ENCODE measurements around the gene ADD2.

ADD2 gene

DNA sequence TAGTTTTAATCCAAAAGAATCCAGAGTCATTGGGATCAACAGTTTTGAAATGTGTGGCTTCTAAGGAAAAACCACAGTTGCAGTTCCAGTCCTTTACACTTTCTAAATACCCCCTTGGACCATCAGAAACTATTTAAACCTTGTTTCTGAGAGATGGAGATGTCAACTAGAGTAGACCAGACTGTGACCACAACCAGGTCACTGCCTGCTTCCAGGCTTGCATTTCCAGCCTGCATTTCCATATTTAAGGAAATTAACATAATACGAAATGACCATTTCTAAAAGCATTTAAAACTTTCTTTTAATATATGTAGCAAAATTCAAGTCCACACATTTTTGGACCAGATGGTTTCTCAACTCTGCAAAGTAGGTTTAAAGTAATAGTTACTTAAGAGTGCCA is 38.4 kb downstream of the ADD2 start:
- intact Hi-C loops (cut with DNase I), result no loop called here
- no peak for DNase-seq

DNA sequence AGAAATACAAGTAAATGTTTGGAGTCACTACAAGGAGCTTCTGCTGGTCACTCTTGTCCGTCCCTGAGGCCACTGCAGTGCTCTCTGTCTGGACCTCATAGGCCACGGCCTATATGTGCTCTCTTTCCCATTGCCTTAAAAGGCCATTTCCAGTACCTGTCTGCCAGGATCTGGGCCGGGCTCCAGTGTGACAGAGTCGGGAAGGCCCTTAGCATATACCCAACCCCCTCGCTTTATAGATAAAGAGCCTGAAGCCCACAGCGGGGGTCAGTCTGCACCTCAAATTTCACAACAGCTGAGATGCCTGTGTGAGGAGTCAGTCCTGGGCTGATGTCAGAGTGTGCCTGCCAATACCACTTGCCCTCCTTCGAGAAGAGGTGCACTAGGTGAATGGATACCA is 39.9 kb downstream of the ADD2 start:
- intact Hi-C loops (cut with DNase I), result no loop called here
- DNase-seq, result no peak

DNA sequence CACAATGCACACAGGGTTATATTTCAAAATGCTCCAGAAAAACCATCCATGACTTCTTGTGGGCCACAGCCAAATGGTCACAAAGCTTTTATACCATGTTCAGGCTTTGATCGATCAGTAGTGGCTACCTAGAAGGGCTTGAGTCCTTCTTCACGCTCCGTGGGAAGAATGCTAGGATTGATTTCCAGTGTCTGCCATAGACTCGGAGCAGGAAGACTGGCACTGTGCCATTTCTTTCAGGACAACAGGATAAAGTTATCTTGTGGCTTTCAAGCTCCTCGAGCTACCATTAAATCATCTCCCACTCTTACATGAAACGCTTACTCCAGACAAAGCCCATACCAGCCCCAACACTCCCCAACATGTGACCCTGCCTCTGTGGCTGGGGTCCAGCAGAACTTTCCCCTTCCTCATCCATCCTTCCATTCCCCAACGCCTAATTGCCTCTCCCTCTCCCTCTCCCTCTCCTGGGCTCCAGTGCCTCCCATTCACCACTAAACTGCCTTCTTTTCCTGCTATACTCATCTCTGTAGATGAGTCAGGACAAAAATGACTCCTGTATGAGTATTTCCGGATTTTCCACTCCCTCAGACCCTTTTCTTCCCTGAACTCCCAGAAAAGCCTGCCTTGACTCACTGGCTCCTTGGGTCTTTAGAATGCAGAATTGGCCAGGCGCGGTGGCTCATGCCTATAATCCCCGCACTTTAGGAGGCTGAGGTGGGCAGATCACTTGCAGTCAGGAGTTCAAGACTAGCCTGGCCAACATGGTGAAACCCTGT is 40.9 kb downstream of the ADD2 start:
- intact Hi-C loops (cut with DNase I), result no loop called here
- no peak for DNase-seq

DNA sequence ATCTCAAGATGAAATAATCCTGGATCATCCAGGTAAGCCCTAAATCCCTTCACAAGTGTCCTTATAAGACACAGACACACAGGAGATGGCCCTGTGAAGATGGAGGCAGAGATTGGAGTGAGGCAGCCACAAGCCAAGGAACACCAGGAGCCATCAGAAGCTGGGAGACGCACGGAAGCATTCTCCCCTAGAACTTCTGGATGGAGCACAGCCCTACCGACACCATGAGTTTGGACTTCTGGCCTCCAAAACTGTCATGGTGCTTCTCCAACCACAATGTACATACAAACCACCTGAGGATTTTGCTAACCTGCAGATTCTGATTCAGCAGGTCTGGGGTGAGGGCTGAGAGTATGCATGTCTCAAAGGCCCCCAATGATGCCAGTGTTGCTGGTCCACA is 42.5 kb downstream of the ADD2 start:
- no peak for DNase-seq
- intact Hi-C loops (cut with DNase I), result no loop called here

DNA sequence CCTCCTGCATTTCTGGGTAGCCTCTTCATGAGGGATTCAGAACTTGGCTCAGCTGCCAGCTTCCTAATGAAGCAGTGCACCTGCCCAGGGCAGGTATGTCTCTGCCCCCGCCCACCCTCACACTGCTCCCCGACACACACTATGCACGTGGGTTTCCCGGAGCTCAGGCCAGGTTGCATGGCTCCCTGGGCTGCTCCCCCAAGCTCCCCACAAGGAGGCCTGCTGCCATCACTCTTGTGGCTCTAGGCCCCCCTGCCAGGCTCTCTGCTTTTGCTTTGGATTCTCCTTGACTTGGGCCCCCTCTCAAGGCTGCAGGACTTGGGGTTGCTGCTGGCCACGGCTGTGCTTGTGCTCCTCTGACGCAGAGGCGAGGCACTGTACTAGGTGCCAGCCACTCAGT is 43.6 kb downstream of the ADD2 start:
- DNase-seq, result no peak
- intact Hi-C loops (cut with DNase I), result no loop called here

DNA sequence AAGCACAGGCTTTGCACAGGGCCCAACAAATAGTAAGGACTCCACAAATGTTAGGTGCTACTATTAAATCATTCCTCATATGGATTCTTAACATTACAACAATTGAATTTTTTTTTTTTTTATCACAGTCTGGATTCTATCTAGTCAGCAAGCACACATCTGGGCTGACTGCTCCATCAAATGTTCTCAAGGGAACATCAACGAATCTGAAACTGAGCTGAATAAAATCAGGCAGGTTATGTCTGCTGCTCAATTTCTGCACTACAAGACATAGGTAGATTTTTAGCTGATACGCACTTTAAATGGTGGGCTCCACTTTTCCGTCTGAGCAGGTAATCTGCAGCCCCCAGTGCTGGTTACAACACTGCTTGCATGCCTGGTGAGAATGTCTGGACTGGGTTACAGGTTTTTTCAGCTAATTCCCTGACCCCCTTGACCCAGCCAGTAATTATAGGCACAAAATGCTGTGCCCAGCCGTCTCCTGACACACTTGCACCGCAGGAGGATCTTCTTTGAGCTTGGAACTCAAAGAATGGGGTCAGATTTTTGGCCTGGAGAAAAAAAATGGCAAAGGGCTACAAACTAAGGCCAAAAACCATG is 44.6 kb downstream of the ADD2 start:
- no peak for DNase-seq
- intact Hi-C loops (cut with DNase I), result no loop called here

DNA sequence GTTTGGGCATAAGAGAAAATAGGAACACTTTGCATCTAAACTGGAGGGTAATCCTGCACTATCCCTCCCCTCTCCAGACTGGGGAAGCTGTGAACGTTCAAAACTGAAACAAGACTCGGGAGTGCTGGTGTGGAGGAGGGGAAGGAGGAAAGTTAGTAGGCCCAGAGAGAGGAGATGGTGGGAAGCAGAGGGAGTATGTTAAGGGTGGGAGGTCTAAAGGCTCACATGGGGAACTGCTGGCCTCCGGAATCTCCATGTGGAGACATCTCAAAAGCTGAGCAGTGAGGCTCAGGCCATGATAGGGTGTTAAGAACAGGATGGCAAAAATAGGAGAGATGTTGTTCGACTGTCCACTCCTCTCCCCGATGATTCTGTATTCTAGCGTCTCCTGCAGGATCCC is 47.9 kb downstream of the ADD2 start:
- intact Hi-C loops (cut with DNase I), result no loop called here
- DNase-seq, result no peak

DNA sequence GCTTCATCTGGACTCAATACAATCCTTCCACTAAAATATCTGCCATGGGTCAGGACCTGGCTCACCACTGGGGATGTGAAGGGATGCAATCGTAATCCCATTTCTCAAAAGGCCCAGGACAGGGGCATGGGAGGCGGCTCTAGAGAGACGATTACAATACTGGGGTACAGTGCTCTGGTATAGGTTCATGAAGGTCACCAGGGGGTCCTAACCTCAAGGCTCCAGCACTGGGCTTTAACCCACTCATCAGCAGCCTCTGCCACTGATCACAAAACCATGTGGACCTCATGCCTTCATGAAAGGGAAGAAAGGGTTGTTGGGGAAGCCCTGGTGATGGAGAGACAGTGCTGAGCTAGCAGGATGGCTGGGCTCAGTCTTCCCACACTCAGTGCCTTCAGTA is 48.8 kb downstream of the ADD2 start:
- DNase-seq, result no peak

DNA sequence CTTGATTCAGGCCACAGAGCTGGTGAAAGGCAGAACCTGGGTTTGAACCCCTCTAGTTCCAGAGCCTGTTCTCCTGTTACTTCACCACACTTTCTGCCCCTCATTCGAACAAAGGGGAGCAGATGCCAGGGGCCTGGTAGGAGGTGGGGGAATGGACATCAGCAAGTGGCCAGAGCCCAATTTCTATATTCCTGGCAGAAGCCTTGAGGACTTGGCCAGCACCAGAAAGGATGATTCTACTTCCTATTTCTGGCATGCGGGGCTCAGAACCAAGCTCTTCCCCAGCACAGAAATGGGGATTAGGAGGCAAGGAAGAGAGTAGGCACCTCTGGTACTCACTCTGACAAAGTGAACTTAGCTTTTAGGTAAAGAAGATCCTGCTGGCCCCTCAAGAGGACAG is 49.3 kb downstream of the ADD2 start:
- intact Hi-C loops (cut with DNase I), result no loop called here
- no peak for DNase-seq

More for the DNA sequence above, 48.8 kb downstream of the ADD2 start:
- intact Hi-C loops (cut with DNase I), result no loop called here

DNA sequence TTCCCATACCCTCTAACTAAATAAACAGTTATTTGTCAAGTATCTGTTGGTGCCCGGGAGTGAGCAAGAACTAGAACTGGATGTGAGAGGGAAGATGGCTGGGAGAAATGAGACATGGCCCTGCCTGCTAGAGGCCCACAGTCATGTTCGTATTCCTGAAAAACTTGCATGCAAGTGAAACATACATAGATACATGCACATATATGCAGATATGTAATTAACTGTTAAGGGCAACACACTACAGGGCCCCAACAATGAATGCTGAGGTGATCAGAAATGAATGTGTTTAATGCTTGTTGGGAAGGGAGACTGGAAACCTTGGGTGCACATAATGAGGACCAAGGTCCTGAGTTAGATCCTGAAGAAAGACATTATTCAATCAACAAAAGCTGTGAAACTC is 49.8 kb downstream of the ADD2 start:
- no peak for DNase-seq
- intact Hi-C loops (cut with DNase I), result no loop called here

DNA sequence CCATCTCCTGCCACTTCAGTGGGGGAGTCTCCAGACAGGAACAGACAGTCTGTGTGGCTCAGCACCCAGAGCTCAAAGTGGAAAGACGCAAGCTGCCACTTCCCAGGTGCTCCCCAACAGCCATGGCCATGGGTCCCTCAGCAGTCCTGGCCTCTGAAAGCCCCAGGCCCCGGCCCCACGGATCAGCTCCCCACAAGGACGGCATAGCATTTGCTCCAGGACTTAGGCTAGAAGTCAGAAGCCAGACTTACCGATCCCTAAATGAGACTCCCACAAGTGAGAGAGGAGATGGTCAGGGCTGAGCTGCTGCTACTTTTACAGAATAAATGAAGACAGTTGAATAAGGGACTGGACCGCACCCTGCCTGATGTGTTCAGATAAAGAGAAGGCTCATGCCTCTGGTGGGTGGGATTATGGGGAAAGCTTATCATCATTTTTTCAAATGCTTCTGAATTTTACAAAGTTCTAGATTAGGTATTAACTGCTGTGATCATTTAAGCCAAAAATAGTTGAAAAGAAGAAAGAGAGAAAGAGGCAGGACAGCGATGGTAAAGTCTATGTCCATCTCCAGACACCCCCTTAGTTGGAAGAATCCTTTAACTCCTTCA is 50.5 kb downstream of the ADD2 start:
- peak in 2 of 10 donors; percentile 29 to 85 for DNase-seq
- intact Hi-C loops (cut with DNase I), result no loop called here

DNA sequence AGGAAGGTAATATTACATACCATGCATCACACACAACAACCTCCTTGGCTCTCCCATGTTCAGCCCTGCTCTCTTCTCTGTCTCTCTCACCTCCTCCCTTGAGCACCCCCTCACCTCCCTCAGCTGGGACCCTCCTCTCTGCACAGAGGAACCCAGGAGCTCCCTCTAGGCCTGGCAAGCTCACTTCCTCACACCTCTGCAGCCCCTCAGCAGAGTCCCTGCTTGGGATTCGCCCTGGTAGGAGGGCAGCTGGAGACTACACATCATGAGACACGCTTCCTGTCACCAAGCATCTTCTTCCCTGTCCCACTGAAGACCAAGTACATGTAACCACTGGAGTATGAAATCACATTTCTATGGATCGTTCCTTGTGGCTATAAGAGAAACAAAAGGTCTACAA is 51.0 kb downstream of the ADD2 start:
- DNase-seq, result no peak
- intact Hi-C loops (cut with DNase I), result no loop called here

DNA sequence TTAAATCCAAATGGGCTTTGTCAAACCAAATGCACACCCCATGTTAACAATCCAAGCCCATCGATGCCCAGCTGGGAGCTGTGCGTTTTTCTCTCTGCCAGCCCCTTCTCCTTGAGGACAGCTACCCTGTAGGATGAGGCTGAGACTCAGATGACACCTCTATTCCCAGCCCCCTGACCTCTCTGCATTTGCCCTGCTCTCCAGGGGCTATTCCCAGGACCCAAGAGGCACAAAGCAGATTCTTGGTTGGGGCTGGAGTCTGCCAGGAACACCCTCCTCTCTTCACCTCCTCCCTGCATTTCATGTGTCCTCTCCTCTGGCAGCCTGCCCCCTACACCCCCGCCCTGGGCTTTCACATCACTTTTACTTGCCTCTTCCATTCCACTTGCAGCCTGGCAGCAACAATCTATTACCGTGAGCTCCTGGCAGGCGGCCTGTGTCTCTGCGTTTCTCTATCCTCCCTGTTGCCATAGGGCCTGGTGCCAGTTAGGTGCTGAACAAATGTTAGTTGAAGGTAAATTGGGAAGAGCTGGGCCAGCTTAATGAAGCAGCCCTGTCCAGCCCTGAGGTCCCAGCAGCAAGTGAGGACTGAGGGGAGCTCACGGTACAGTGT is 51.8 kb downstream of the ADD2 start:
- intact Hi-C loops (cut with DNase I), result no loop called here
- DNase-seq, result peak in 8 of 10 donors; percentile 43 to 94 (median 62)

DNA sequence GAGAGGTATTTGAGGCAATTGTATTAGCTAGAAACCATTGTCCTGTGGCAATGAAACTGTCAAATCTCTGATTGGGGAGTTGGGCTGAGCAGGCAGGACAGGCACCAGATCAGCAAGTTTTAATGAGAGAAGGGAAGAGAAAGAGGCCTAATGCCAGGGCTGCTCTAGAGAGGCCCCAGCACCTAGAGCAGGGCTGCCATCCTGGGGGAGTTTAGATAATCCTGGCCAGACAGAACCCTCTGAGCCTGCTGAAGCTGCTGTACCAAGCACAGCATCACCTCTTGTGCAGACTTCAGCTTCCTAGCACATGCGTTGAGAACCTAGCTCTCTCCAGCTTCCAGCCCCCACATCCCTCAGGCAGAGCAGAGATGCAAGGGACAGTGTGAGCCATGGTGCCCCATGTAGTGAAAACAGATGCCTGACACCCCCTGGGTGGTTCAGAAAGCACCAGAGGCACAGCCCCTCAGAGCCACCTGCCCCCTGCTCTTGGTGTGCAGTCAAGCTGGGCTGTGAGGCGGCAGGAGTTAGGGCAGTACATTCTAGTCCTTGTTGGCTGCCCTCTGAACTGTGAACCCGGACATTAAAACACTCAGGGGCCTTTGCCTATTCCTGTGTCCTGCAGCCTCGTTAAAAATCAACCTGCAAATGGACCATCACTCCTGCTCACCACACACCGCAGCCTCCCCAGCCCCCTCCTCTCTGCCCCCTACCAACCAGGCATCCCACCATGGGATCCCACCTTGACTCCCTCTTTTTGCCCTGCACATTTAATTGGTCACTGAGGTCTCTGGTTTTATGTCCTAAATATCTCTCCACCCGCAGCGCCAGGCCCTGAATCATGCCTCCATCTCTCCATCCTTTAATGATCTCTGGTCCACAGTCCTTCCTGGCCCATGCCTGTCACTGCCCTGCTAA is 52.7 kb downstream of the ADD2 start:
- peak in 5 of 10 donors; percentile 37 to 89 (median 83) for DNase-seq
- intact Hi-C loops (cut with DNase I), result no loop called here

DNA sequence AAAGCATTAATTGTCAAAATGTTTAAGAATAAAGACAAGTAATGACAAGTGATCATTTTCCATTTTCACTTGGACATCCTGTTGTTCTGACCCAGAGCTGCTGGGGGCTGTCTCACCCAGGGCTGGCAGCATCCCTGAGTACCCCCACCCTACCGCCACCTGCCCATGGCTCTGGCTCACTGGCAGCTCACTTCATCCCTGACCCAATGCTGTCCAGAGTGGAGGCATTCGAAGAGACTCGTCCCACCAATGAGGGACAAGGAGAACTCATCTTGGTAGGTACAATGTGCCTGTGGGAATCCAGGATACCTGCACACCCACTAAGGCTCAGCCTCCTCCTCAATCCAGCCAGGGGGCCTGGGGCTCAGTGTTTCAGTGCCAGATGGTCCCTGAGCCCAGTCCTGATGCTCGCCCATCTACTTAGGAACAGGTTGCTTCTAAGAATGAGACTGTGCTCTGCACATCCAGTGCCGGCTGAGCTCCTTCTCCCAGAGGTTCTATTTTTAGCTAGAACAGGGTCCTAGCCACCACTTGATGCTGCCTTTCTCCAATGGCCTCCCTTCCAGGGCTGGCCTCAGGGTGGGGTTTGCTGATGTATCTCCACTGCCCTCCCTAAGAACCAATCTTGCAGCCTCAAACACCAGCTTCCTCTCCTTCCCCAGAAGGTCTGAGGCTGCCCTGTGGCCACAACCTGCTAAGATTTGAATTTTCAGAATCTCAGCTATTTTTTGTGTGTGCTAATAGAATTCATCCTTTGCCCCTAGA is 53.7 kb downstream of the ADD2 start:
- intact Hi-C loops (cut with DNase I), result no loop called here
- peak in 1 of 10 donors; percentile 24 for DNase-seq

DNA sequence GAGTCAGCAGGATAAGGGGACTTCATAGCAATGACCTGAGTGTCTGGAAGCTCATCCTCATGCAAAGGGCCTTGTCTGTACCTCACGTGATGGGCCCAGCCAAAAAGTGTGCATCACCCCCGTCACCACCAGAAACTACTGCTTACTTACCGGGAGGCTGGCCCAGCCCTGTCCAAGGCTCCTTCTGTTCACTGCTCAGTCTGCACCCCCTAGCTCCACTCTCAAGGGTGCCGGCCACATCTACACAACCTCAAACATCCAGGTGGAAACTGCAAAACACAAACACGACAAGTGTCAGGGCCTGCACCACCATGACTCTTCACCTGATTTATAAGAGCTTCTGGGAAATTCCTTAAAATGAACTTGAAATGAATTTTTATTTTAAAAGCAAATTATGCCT is 55.1 kb downstream of the ADD2 start:
- intact Hi-C loops (cut with DNase I), result no loop called here
- DNase-seq, result no peak

DNA sequence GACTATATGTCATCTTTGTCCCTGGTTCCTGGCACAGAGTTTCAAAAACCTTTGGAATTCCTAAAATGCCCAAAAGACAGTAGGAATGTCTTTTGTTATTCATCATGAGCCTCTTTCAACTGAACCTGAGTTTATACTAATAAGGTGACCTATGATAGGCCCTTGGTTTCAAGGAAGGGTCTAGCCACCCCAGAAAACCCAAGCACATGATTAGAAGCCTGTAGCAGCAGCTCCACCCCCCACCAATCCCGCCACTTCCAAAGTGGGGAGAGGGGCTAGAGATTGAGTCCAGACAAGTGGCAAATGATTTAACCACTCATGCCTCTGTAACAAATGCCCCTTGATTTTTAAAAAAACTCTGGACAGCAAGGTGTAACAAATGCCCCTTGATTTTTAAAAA is 56.8 kb downstream of the ADD2 start:
- no peak for DNase-seq
- intact Hi-C loops (cut with DNase I), result no loop called here

DNA sequence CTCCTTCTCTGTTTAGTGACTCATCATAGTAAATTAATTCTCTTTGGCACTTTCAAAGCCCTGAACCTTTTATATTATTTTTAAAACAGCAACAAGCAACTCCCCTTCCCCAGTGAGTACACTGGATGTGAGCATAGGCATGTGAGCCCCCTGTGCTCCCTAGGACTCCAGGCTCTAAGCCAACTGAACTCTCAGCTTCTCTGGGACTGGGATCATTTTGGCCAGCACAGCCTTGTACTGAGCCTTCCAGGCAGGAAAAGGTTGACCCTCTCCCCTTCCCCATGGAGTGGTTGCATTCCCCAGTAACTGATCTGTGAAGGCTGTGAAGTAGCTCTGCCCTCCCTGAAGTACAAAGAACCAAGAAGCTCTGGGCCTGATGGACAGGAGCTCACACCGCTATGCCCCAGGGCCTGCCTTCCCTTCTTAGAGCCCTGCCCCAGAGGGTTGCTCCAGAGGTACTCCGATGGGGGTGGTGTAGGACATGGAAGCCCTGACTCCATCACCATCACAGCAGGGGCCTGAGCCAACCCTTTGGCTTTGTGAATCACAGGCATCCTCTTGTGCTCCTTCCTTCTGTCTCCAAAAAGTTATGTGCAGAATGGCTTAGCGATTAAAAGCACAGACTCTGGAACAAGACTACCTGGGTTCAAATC is 57.8 kb downstream of the ADD2 start:
- DNase-seq, result no peak
- intact Hi-C loops (cut with DNase I), result no loop called here

DNA sequence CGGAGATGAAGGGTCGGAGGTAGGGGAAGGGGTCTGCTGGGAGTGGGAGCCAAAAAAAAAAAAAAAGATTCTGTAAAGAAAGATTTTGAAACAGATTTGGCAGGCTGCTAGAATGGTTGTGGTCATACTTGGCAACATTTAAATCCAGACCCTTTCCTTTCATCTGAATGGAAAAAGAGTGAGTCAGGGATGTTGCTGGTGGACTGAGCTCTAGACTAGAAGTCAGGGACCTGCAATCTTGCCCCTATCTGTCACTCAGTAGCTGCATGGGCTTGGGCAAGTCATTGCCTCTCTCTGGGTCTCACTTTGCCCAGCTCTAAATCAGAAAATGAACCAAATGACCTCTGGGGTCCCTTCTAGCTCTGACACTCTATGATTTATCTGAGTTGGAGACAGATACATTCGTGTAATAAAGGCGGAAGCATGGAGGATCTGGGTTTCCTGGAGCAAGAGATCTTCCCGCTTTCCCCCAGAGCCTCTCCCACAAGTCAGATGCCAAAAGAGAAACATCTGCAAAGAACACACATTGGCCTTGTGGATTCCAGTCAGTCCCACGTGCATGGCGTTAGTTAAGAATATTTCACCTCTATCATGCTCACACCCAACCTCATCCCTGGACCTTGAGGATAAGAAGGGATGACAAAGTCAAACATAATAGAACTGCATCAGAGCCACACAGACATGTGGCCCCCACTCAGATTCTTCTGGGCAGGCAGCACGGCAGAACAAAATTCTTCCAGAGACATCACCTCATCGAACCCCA is 58.5 kb downstream of the ADD2 start:
- DNase-seq, result no peak
- intact Hi-C loops (cut with DNase I), result no loop called here

All from posterior cingulate gyrus (tissue), 11 donors.